Body of pancreas (tissue), 4 donors: ENCODE measurements around the gene H19. TPM values are rescaled to one million over a fixed set of nuclear protein-coding genes. Genes with fewer than 3 reads are reported as not detected.
A peak's percentile ranks its signal among the peaks of the same experiment; 100 is the strongest.

Experiments used
- ATAC-seq: fragments of 150-250 bp; one replicate; pipeline ENCODE4 v1.9.1; 2016
- DNase-seq, 4 donors: peaks; one replicate each; pipeline ENCODE4 v3.0.0-alpha.2; 2019
- H3K27ac ChIP-seq, 4 donors: fragments of 200-600 bp; sonication (generic); 1 replicate in 3 of 4; 2 replicates in 1 of 4; pipeline versions ENCODE4 v1.5.1 to v1.6.1; 2016 to 2019; ENCODE audit warnings: mild to moderate bottlenecking in 1 of 4, mixed read lengths in 1 of 4, moderate library complexity in 1 of 4
- H3K27me3 ChIP-seq, 2 donors: fragments of 200-600 bp; sonication (generic); one replicate each; pipeline ENCODE4 v1.6.0; 2016; ENCODE audit warnings: mild to moderate bottlenecking in 1 of 2
- H3K36me3 ChIP-seq, 2 donors: fragments of 200-600 bp; sonication (generic); replicated peaks in 1 of 2; 2 replicates each; pipeline ENCODE4 v1.5.1; 2016; ENCODE audit warnings: low read depth in 2 of 2; ENCODE audit not compliant: insufficient read depth in 1 of 2
- H3K4me1 ChIP-seq: fragments of 200-600 bp; sonication (generic); one replicate; pipeline ENCODE4 v1.6.0; 2016
- H3K4me3 ChIP-seq, 2 donors: fragments of 200-600 bp; sonication (generic); 1 replicate in 1 of 2; 2 replicates in 1 of 2; pipeline ENCODE4 v1.5.1; 2016 to 2019
- H3K9me3 ChIP-seq, 3 donors: fragments of 200-600 bp; sonication (generic); 1 replicate in 2 of 3; 2 replicates in 1 of 3; pipeline ENCODE4 v1.5.1; 2016
- POLR2A ChIP-seq, 3 donors: fragments of 450-650 bp; IDR thresholded peaks; one replicate each; pipeline ENCODE4 v1.6.1; 2016; ENCODE audit warnings: antibody characterized with exemption in 3 of 3, mild to moderate bottlenecking in 2 of 3
- WGBS, 2 donors: methylation state at CpG; one replicate each; pipeline ENCODE4 v1.1.5; 2017; 5-methylcytosine and 5-hydroxymethylcytosine counted together
- intact Hi-C: fragments of 100-400 bp; cut with DNase I; formaldehyde crosslinking; loops from one replicate; pipeline ENCODE4 v1.15.1; 2023
- total RNA-seq, 2 donors: library from RNA; depleted of rRNA; stranded (reverse); fragments of >200 nt; gene quantifications; one replicate each; pipeline ENCODE4 v1.1.0, GENCODE V29; 2016
- TF ChIP-seq, protein P1 (sequence below), 7 experiments: fragments of 450-650 bp in 4 of 7; fragments of 200-600 bp in 3 of 7; sonication (generic) in 3 of 7; IDR thresholded peaks; one replicate each; pipeline ENCODE4 v1.5.1; 2016 to 2019; ENCODE audit warnings: antibody characterized with exemption in 7 of 7

Gene H19
- total RNA-seq = 100 to 1,000 TPM; 151 to 234 TPM

DNA sequence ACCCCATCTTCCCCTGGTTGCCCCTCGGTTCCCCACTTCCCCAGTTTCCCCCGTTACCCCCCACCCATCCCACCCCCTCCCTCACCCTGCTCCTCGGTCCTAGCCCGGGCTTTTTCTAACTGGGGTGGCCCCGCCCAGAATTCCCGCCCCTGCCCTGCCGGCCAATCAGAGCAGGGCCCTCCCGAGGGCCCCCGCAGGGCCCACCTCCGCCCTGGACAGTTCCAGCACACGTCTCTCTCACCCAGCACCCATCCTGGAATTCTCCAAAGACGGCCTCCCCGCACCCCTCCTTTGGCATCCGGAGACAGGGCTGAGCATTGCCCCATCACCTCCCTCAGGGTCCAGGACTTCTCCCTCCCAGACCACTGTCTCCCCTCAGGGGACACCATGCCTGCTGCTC lies at the start of gene H19:
Gene H19, minus strand, starts transcription at position 88 of the 400 bp plus-strand sequence.
- Histone ChIP-seq H3K27ac (no peak within 1 kb of the TSS), H3K4me1 (no peaks in the 10 kb centered on the region), H3K36me3 (no peaks in the 10 kb centered on the region), H3K4me3 (no peak within 1 kb of the TSS), H3K27me3 (no peaks in the 10 kb centered on the region), H3K9me3 (no peaks in the 10 kb centered on the region)
- TF ChIP-seq, protein P1, sequence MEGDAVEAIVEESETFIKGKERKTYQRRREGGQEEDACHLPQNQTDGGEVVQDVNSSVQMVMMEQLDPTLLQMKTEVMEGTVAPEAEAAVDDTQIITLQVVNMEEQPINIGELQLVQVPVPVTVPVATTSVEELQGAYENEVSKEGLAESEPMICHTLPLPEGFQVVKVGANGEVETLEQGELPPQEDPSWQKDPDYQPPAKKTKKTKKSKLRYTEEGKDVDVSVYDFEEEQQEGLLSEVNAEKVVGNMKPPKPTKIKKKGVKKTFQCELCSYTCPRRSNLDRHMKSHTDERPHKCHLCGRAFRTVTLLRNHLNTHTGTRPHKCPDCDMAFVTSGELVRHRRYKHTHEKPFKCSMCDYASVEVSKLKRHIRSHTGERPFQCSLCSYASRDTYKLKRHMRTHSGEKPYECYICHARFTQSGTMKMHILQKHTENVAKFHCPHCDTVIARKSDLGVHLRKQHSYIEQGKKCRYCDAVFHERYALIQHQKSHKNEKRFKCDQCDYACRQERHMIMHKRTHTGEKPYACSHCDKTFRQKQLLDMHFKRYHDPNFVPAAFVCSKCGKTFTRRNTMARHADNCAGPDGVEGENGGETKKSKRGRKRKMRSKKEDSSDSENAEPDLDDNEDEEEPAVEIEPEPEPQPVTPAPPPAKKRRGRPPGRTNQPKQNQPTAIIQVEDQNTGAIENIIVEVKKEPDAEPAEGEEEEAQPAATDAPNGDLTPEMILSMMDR (IDR thresholded peaks at IDR 0.05) = no peak
- no peak for TF ChIP-seq POLR2A (IDR thresholded peaks at IDR 0.05)
- ATAC-seq = no peak
- DNase-seq = no peak
- no CpG with 5 or more reads among the region's 14 CpGs for WGBS, 2 donors
- intact Hi-C loops = no loop called here

DNA sequence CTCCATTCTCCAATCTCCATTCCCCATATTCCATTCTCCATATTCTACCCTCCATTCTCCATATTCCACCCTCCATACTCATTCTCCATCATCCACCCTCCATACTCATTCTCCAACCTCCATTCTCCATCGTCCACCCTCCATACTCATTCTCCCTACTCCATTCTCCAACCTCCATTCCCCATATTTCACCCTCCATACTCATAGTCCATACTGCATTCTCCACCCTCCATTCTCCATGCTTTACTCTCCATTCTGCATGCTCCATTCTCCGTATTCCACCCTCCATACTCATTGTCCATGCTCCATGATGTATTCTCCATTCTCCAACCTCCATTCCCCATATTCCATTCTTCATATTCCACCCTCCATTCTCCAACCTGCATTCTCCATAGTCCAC lies 44.3 kb upstream of the H19 start:
- H3K9me3 ChIP-seq = no peaks in the 10 kb centered on the region
- intact Hi-C loops = no loop called here
- DNase-seq (no peak), ATAC-seq (no peak)
- H3K4me3 ChIP-seq = no peak overlapping the region
- no peaks in the 10 kb centered on the region for H3K36me3 ChIP-seq
- H3K4me1 ChIP-seq = no peaks in the 10 kb centered on the region
- no peak overlapping the region for H3K27ac ChIP-seq
- TF ChIP-seq POLR2A (IDR thresholded peaks at IDR 0.05) = no peak
- TF ChIP-seq, protein P1 (IDR thresholded peaks at IDR 0.05) = no peak
- no peaks in the 10 kb centered on the region for H3K27me3 ChIP-seq
- 48 to 52% methylated on average over 2 of the region's 2 CpGs for WGBS, 2 donors

DNA sequence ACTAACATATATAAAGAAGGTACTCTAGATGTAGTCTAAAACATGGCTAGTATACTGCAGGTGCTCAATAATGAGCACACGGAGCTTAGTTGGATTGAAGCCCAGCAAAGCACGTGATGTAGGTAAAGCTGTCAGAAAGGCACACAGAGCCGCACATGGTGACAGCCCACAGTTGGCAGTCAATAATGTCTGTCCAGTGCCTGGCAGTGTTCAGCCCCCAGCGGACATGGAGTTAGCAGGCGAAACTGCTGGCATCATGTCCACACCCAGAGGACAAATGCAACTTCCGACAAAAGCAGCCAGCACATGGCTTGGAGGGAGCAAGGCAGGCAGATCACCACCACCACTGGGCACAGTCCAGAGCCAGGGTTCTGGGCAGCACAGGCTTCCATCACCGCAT lies 43.5 kb upstream of the H19 start:
- TF ChIP-seq, protein P1 (IDR thresholded peaks at IDR 0.05) = no peak
- TF ChIP-seq POLR2A (IDR thresholded peaks at IDR 0.05) = no peak

DNA sequence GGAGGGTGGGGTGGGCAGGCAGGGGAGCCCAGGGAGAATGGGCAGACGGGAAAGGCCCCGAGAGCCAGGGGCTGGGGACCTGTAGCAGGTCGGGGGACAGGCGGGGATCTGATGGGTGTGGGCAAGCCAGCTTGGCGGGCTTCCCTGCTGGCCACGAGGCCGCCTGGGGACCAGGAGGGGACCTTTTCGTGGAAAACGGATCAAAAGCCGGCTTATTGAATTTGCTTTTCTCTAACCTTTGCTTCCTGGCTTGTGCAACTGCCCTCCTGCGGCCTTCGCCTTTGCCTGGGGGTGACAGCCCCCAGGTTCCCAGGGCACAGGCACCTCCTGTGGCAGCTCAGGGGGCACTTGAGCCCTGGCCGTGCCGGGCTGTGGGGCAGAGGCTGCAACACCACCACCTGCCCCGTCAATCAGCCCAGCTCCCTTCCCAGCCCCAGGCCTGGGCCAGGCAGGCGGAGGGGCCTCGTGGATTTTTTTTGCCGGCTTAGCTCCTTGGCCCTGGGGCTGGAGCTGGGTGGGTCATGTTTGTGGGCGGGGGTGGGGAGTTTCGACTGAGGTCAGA lies 41.6 kb upstream of the H19 start:
- Histone ChIP-seq H3K36me3 (no peaks in the 10 kb centered on the region), H3K27ac (no peak overlapping the region), H3K4me1 (no peaks in the 10 kb centered on the region), H3K9me3 (no peaks in the 10 kb centered on the region), H3K4me3 (no peak overlapping the region), H3K27me3 (no peaks in the 10 kb centered on the region)
- no peak for DNase-seq
- TF ChIP-seq POLR2A (IDR thresholded peaks at IDR 0.05) = no peak
- TF ChIP-seq, protein P1 (IDR thresholded peaks at IDR 0.05) = no peak
- no CpG with 5 or more reads among the region's 20 CpGs for WGBS, 2 donors
- ATAC-seq = no peak
- intact Hi-C loops = no loop called here

More for the DNA sequence above, 43.5 kb upstream of the H19 start:
- Histone ChIP-seq H3K27me3 (no peaks in the 10 kb centered on the region), H3K36me3 (no peaks in the 10 kb centered on the region), H3K4me3 (no peak overlapping the region), H3K9me3 (no peaks in the 10 kb centered on the region), H3K4me1 (no peaks in the 10 kb centered on the region), H3K27ac (no peak overlapping the region)
- intact Hi-C loops = no loop called here
- no peak for ATAC-seq
- no peak for DNase-seq
- WGBS, 2 donors = no CpG with 5 or more reads among the region's 7 CpGs

DNA sequence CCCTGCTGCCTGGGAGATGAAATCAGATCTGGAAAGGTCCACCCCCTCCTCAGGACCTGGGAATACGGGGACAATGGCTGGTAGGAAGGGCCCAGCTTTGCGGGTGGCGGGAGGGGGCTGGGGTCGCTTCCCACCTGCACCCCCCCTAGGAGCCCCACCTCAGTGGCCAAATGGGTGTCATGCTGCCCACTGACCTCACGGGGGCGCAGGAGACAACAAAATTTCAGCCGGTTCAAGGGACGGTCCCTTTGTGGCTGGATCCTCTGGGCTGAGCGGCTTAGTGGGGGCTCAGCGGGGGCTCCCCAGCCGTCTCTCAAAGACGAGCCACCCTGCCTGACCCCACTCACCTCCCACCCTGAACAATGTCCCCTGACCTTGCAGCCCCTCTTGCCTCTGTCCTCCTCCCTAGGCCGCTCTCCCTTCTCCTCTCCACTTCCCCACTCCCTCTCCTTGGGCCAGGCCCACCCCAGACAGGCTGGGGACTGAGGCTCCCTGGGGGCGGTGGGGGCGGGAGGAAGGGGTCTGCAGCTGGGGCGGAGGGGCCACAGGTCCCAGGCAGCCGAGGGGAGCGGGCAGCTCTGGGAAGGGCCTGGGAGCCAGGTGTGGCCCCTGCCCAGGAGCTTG lies 39.3 kb upstream of the H19 start:
- intact Hi-C loops = no loop called here
- DNase-seq = no peak

More for the DNA sequence above, 39.3 kb upstream of the H19 start:
- H3K27ac ChIP-seq = no peak overlapping the region
- H3K9me3 ChIP-seq = no peaks in the 10 kb centered on the region
- no peak overlapping the region for H3K4me3 ChIP-seq
- no peaks in the 10 kb centered on the region for H3K4me1 ChIP-seq
- peak; percentile 38 for ATAC-seq
- no CpG with 5 or more reads among the region's 18 CpGs for WGBS, 2 donors
- TF ChIP-seq, protein P1 (IDR thresholded peaks at IDR 0.05) = no peak
- TF ChIP-seq POLR2A (IDR thresholded peaks at IDR 0.05) = no peak
- no peaks in the 10 kb centered on the region for H3K36me3 ChIP-seq
- no peaks in the 10 kb centered on the region for H3K27me3 ChIP-seq
